GM12875 (cell line): Measurements from ENCODE around the gene UPP2.

Source experiments
- H3K4me3 ChIP-seq: one replicate; pipeline ENCODE4 v1.5.1; 2011; ENCODE audit warnings: low read depth, low read length, control low read depth
- TF ChIP-seq, protein P1 (sequence below): IDR thresholded peaks from 2 replicates; pipeline ENCODE4 v1.5.1; 2011; ENCODE audit warnings: low read depth, mild to moderate bottlenecking, control low read depth, inconsistent platforms, low read length, moderate library complexity, borderline replicate concordance; ENCODE audit not compliant: insufficient read depth

Gene UPP2

DNA sequence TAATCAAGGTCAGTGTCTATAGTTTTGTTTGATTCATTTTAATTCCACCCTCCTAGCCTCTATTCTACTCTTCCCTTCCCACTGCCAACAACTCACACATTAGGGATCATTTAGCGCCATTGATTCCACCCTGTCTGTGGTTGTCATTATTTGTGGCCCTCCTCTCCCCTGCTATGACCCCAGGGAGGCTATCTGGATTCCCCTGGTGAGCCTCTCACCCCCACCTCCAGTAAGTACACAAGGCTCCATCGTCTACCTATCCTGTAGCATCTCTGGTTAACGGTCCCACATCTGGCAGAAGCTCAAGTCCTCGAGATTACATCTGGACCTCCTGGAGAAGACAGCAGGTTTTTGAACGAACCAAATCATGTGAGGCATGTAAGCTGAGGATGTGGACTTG, 27.4 kb downstream of the UPP2 start:
- H3K4me3 ChIP-seq: no peak overlapping the region
- TF ChIP-seq, protein P1, sequence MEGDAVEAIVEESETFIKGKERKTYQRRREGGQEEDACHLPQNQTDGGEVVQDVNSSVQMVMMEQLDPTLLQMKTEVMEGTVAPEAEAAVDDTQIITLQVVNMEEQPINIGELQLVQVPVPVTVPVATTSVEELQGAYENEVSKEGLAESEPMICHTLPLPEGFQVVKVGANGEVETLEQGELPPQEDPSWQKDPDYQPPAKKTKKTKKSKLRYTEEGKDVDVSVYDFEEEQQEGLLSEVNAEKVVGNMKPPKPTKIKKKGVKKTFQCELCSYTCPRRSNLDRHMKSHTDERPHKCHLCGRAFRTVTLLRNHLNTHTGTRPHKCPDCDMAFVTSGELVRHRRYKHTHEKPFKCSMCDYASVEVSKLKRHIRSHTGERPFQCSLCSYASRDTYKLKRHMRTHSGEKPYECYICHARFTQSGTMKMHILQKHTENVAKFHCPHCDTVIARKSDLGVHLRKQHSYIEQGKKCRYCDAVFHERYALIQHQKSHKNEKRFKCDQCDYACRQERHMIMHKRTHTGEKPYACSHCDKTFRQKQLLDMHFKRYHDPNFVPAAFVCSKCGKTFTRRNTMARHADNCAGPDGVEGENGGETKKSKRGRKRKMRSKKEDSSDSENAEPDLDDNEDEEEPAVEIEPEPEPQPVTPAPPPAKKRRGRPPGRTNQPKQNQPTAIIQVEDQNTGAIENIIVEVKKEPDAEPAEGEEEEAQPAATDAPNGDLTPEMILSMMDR: no peak

DNA sequence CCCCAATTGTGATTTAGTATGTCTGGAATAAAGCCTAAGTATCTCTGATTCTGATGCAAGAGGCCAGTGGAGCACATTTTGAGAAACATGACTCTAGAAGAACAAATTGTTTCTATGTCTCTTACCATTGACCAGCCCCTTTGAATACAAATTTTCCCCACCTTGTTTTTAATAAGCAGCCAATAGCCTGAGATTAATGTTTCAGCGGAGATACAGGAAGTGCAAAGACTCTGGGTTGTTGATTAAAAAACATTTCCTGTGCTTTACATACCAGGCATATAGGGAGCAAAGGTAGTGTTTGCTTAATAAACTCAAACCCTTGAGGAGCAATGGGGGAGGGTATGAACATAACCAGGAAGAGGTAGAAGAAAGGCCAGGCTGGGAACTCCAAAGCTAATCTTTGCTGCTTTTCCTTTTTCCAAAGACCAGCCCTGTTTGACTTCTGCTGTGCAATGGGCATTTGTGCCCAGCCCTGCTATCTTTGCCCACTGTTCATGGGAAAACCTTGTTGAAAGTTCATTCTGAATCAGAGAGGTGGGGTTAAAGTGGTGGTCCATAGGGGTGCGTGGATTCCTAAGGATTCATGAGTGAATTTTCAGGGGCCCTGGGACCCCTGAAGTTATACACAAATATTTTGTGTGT, 29.3 kb downstream of the UPP2 start:
- no peak overlapping the region for H3K4me3 ChIP-seq
- TF ChIP-seq, protein P1: no peak

DNA sequence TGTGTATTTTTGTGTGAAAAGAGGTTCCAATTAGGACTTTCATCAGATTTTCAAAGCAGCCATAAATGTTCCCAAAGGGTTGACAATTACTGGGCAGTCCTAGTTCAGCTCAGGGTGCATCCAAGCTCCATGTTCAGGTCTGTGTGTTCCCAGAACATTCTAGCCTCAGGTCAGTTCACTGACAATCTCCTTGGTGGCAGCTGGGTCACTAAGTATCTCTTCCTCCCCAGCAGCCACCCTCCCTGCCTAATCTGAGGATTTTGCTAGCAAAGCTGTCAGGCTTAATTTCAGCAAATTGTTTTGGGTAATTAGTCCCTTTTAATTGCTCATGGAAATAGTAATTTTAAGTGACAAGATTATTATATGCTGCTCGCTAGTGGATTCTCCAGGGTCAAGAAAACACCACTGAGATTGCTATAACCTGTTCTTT, 29.8 kb downstream of the UPP2 start:
- TF ChIP-seq, protein P1: no peak
- no peak overlapping the region for H3K4me3 ChIP-seq

DNA sequence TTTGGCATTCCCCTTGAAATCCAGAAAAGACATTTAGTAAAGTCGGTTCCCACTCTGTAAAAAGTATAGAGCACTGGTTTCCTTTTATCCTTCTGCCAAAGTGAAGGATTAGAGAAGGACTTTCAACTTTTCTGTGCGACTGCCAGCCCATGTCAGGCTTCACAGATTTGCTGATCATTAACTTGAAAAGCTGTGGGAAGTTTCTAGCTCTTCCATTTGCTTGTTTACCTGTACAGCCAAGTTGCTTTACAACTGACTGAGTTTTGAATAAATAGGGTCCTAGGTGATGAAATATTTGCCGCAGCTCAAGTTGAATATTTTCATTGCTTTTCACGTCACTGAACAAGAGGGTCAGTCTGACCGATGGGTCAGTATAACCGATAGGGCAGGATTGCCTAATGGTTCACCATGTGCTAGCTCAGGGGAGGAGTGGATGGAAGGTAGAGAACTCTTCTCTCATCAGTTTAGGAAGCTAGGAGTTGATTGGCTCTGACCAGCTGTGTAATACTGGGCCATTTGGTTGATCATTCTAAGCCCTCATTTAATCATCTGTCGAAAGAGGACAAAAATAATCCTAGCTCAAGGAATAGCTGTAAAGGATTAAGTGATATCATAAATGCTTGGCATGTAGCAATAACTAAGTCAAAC, 30.4 kb downstream of the UPP2 start:
- TF ChIP-seq, protein P1: no peak
- no peak overlapping the region for H3K4me3 ChIP-seq

DNA sequence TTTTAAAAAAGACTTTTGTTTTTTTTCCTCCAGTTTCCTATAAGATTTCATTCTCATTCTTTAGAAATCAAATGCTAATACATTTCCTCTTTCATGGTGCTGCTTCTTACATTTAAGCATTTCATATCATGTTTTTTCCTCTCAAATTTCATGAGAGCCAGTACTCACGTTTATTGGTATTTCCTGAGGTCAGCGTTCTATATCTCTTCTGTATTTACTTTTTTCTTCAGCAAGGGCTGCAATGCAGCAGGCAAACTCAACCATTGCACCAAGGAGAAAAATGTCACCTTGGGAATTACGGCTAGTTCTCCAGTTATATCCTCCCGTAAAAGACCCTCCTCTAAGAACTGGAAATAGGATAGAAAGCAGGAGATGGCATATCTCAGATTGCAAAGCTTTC, 32.4 kb downstream of the UPP2 start:
- H3K4me3 ChIP-seq: no peak overlapping the region
- TF ChIP-seq, protein P1: no peak

DNA sequence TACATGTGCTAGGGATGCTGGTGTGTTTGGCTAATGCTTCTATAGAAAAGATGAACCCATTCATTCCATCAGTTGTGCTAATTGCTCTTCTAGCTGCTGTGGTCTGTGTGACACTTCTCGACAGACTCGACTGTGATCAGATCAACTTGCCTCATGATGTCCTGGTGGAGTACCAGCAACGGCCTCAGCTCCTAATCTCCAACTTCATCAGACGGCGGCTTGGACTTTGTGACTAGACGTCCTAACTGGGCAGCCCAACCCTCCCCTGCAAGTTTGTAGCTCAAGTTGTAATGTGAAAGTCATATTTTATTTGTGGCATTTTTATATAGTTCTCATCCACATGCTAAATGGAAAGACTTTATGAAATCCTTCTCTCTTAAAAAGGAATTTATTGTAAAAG, 33.0 kb downstream of the UPP2 start:
- TF ChIP-seq, protein P1: no peak
- H3K4me3 ChIP-seq: no peak overlapping the region

DNA sequence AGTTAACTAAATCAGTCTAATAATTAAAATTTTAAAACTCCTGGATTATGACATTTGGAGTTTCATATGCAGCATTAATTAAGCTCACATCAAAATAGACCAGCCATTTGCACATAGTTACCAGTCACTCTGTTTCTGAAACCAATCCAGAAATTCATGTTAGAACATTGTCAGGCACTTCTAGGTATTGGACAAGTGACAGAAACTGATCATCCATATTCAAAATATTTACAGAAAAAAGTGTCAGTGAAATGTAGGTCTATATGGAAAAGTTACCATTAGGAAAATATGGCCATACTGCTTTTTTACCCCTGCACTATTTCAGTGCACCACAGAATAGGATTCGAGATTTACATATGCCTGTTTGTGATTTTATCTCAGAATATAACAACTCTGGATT, 33.4 kb downstream of the UPP2 start:
- TF ChIP-seq, protein P1: no peak
- H3K4me3 ChIP-seq: no peak overlapping the region
